ENCODE data around the gene DHX35. TPM values are rescaled to one million over a fixed set of nuclear protein-coding genes. Genes with fewer than 3 reads are reported as not detected.

The DHX35 gene
- total and polyA plus RNA-seq, 2 donors from 2014 or later = 6.9 to 11.0 TPM

- Histone ChIP-seq H3K9ac (ENCODE audit: low read length in 3 of 3) (no peak overlapping the region), H3K4me1 (ENCODE audit: control insufficient read depth in 2 of 3, insufficient read depth in 2 of 3, low read depth in 1 of 3, low read length in 3 of 3) (no peaks in the 10 kb centered on the region), H3K4me3 (ENCODE audit: low read length in 3 of 3) (no peak overlapping the region), H3K27ac (ENCODE audit: low read depth in 2 of 2, low read length in 2 of 2) (no peak overlapping the region), H3K9me3 (ENCODE audit: control insufficient read depth in 2 of 3, insufficient read depth in 1 of 3, low read length in 3 of 3) (no peaks in the 10 kb centered on the region), H3K27me3 (ENCODE audit: control insufficient read depth, insufficient read depth, low read length) (no peaks in the 10 kb centered on the region), H3K36me3 (ENCODE audit: control insufficient read depth in 2 of 3, insufficient read depth in 3 of 3, low read length in 3 of 3) (peaks cover 0 to 2% (median 0%) of the 10 kb centered on the region in 3 donors)
- no peak for FAIRE-seq
- no peak for TF ChIP-seq CTCF (IDR thresholded peaks at IDR 0.05; ENCODE audit: borderline replicate concordance, extremely low read depth, insufficient read depth)
- no peak for DNase-seq
- intact Hi-C loops (cut with DNase I) = no loop called here
These were observed 14.2 kb upstream of the DHX35 start for GRCh38 chr20:38947931-38948362.

GRCh38 chr20:38950254-38950653, 11.9 kb upstream of the DHX35 start:
- DNase-seq = no peak

GRCh38 chr20:38951611-38952010, 10.5 kb upstream of the DHX35 start:
- Histone ChIP-seq H3K4me3 (ENCODE audit: low read length in 3 of 3) (no peak overlapping the region), H3K9me3 (ENCODE audit: control insufficient read depth in 2 of 3, insufficient read depth in 1 of 3, low read length in 3 of 3) (no peaks in the 10 kb centered on the region), H3K4me1 (ENCODE audit: control insufficient read depth in 2 of 3, insufficient read depth in 2 of 3, low read depth in 1 of 3, low read length in 3 of 3) (no peaks in the 10 kb centered on the region), H3K36me3 (ENCODE audit: control insufficient read depth in 2 of 3, insufficient read depth in 3 of 3, low read length in 3 of 3) (peaks cover 0 to 2% (median 0%) of the 10 kb centered on the region in 3 donors), H3K27me3 (ENCODE audit: control insufficient read depth, insufficient read depth, low read length) (no peaks in the 10 kb centered on the region), H3K27ac (ENCODE audit: low read depth in 2 of 2, low read length in 2 of 2) (no peak overlapping the region), H3K9ac (ENCODE audit: low read length in 3 of 3) (no peak overlapping the region)
- FAIRE-seq (no peak), DNase-seq (no peak)
- no peak for TF ChIP-seq CTCF (IDR thresholded peaks at IDR 0.05; ENCODE audit: borderline replicate concordance, extremely low read depth, insufficient read depth)
- intact Hi-C loops (cut with DNase I) = no loop called here

More at GRCh38 chr20:38950254-38950653, 11.9 kb upstream of the DHX35 start:
- H3K4me3 ChIP-seq (ENCODE audit: low read length in 3 of 3) = no peak overlapping the region
- H3K27ac ChIP-seq (ENCODE audit: low read depth in 2 of 2, low read length in 2 of 2) = no peak overlapping the region
- intact Hi-C loops (cut with DNase I) = no loop called here
- FAIRE-seq = no peak
- no peaks in the 10 kb centered on the region for H3K4me1 ChIP-seq (ENCODE audit: control insufficient read depth in 2 of 3, insufficient read depth in 2 of 3, low read depth in 1 of 3, low read length in 3 of 3)
- H3K9me3 ChIP-seq (ENCODE audit: control insufficient read depth in 2 of 3, insufficient read depth in 1 of 3, low read length in 3 of 3) = no peaks in the 10 kb centered on the region
- H3K36me3 ChIP-seq (ENCODE audit: control insufficient read depth in 2 of 3, insufficient read depth in 3 of 3, low read length in 3 of 3) = peaks cover 0 to 2% (median 0%) of the 10 kb centered on the region in 3 donors
- TF ChIP-seq CTCF (IDR thresholded peaks at IDR 0.05; ENCODE audit: borderline replicate concordance, extremely low read depth, insufficient read depth) = no peak
- H3K9ac ChIP-seq (ENCODE audit: low read length in 3 of 3) = no peak overlapping the region
- no peaks in the 10 kb centered on the region for H3K27me3 ChIP-seq (ENCODE audit: control insufficient read depth, insufficient read depth, low read length)

- H3K36me3 ChIP-seq (ENCODE audit: control insufficient read depth in 2 of 3, insufficient read depth in 3 of 3, low read length in 3 of 3) = peaks cover 0 to 2% (median 0%) of the 10 kb centered on the region in 3 donors
- H3K27me3 ChIP-seq (ENCODE audit: control insufficient read depth, insufficient read depth, low read length) = no peaks in the 10 kb centered on the region
- no peak for TF ChIP-seq CTCF (IDR thresholded peaks at IDR 0.05; ENCODE audit: borderline replicate concordance, extremely low read depth, insufficient read depth)
- H3K9ac ChIP-seq (ENCODE audit: low read length in 3 of 3) = no peak overlapping the region
- intact Hi-C loops (cut with DNase I) = no loop called here
- DNase-seq (no peak), FAIRE-seq (no peak)
- H3K4me3 ChIP-seq (ENCODE audit: low read length in 3 of 3) = no peak overlapping the region
- no peaks in the 10 kb centered on the region for H3K4me1 ChIP-seq (ENCODE audit: control insufficient read depth in 2 of 3, insufficient read depth in 2 of 3, low read depth in 1 of 3, low read length in 3 of 3)
- H3K9me3 ChIP-seq (ENCODE audit: control insufficient read depth in 2 of 3, insufficient read depth in 1 of 3, low read length in 3 of 3) = no peaks in the 10 kb centered on the region
- H3K27ac ChIP-seq (ENCODE audit: low read depth in 2 of 2, low read length in 2 of 2) = no peak overlapping the region
These were observed 10.0 kb upstream of the DHX35 start for GRCh38 chr20:38952153-38952552.

Measured in kidney (tissue), 14 donors.